Measurements from ENCODE around the gene ANKS3. TPM values are rescaled to one million over a fixed set of nuclear protein-coding genes. Genes with fewer than 3 reads are reported as not detected.

Gene ANKS3
- total RNA-seq, 1 donor from 2014 or later, result 13.7 TPM

DNA sequence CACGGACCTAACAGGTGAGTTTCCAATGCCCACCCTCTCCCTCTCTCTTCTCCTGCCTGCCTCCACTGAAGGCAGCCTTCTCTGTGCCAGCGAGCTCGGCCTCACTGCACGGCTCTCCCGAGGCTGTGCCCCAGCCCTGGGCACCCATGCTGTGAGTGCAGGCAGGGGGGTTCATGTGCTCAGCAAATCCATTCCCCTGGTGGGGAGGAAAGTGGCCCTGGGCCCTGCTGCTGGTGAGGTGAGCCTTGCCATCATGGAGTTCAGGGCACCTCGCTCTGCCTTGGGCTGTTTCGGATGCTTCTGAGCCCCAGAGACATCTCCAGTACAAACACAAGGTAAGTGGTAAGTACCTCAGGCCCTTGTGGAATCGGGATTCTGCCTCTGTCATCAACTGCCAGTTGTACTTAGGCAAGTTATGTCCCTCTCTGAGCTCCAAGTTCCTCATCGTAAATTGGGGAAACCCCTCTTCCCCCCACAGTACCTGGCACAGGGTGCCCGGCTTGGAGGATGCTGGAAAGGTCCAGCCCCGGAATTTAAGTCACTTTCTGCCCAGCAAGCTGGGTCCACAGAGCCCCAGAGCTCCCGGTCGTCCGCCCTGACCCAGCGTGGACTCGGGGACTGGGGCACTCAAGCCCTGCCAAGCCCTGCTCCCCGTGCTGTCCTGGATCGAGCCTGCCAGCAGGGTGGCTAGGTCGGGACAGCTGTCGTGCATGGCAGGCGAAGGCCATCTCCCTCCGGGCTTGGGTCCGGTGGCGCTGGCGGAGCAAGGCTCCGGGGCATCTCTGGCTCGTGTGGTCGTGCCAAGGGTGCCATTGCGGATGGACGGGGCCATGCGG lies 41.4 kb downstream of the ANKS3 start:
- TF ChIP-seq, protein P1, sequence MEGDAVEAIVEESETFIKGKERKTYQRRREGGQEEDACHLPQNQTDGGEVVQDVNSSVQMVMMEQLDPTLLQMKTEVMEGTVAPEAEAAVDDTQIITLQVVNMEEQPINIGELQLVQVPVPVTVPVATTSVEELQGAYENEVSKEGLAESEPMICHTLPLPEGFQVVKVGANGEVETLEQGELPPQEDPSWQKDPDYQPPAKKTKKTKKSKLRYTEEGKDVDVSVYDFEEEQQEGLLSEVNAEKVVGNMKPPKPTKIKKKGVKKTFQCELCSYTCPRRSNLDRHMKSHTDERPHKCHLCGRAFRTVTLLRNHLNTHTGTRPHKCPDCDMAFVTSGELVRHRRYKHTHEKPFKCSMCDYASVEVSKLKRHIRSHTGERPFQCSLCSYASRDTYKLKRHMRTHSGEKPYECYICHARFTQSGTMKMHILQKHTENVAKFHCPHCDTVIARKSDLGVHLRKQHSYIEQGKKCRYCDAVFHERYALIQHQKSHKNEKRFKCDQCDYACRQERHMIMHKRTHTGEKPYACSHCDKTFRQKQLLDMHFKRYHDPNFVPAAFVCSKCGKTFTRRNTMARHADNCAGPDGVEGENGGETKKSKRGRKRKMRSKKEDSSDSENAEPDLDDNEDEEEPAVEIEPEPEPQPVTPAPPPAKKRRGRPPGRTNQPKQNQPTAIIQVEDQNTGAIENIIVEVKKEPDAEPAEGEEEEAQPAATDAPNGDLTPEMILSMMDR (conservative IDR thresholded peaks at IDR 0.05; ENCODE audit: low read depth, low read length), result no peak
- H3K4me3 ChIP-seq (ENCODE audit: low read depth, low read length), result peak overlapping the region; percentile 85
- no peak for DNase-seq (ENCODE audit: low read depth)

DNA sequence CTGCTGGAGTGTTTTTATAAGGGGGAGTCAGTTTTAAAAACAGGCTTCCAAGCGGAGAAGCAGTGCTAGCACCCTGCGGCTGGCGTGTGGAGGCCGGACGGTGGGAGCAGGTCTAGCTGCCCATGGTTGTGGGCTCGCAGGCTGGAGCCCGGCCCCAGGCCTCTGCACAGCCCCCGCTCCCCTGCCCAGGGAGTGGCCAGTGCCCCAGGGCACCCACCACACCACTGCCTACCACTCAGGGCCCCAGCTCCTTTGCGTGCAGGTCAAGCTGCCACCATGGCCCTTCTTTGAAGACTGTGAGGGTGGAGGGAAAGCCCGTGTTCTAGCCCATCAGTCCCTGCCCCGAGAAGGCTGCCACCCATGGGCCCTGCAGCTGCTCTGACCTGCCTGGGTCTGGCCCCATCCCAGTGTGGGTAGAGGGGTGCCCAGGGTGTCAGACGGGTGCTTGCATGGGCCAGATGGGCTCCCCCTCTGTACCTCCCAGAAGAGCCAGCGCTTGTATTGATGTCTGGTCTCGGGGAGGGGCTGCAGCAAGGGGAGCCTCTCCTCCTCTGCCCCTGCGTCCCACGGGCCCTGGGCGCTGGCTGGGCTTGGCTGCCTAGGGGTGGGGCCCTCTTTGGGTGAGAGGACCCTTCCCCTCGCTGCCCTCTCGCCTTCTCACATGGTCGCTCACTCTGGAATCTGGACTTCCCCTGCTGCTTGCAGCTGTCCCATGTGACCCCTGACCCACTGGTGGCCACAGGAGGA lies 42.2 kb downstream of the ANKS3 start:
- no peak for DNase-seq (ENCODE audit: low read depth)
- TF ChIP-seq, protein P1 (conservative IDR thresholded peaks at IDR 0.05; ENCODE audit: low read depth, low read length), result no peak
- H3K4me3 ChIP-seq (ENCODE audit: low read depth, low read length), result no peak overlapping the region

DNA sequence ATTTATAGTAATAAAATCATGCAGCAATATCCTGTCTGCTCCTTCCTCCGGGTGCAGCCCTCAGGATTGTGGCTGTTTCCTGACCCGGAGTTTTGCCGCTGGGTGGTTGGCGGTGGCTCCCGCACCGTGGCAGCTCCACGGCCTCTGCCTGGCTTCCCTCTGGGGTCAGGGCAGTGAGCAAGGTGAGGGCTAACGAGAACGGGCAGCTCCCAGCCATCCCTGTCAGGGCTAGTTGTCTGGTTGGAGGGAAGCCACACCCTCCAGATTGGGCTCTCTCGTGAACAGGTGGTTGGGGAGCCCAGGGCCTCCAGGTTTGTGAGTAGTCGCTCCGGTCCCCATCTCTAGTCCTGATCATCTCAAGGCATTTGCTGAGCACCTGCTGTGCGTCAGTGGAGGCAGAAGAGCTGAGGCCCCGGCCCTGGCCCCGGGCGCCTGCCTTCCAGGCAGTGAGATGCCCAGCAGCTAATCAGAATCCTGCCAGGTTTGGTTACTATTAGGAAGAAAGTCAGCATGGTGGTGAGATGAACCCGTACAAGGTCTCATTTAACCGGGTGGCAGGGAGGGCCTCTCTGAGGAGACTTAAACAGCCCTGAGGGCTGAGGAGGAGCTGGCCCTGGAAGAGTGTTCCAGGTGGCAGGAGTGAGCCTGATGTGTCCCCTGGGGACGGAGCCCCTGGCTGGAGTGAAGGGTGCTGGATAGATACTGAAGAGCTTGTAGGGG lies 43.0 kb downstream of the ANKS3 start:
- DNase-seq (ENCODE audit: low read depth), result no peak
- TF ChIP-seq, protein P1 (conservative IDR thresholded peaks at IDR 0.05; ENCODE audit: low read depth, low read length), result no peak
- no peak overlapping the region for H3K4me3 ChIP-seq (ENCODE audit: low read depth, low read length)

DNA sequence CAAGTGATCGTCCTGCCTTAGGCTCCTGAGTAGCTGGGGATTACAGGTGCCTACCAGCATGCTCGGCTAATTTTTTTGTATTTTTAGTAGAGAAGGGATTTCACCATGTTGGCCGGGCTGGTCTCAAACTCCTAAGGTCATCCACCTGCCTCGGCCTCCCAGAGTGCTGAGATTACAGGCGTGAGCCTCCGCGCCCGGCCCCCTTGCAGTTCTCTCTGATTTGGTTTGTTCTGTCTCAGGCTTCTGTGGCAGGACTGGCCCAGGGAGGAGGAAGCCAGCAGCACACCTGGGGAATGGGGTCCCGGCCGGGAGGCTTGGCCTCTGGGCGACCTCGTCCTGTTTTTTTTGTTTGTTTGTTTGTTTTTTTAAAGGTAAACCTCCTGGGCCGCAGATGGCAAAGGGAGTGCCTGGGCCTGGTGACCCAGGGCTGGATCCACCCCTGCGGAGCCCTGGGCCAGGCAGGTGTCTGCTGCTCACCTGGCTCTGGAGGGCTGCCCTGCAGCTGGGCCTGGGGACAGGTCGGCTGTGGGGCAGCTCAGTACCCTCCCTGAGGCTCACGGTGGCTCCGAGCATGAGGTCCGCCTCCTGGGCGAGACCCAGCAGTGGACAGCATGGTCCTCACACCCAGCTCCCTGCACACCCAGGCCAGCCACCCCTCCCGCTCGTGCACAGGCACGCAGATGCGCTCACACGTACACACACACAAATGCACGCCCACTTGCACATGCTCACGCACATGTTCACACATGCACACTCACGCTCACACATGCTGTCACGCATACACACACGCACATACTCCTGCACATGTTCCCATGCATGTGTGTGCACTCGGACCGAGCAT lies 44.0 kb downstream of the ANKS3 start:
- no peak overlapping the region for H3K4me3 ChIP-seq (ENCODE audit: low read depth, low read length)
- DNase-seq (ENCODE audit: low read depth), result no peak
- TF ChIP-seq, protein P1 (conservative IDR thresholded peaks at IDR 0.05; ENCODE audit: low read depth, low read length), result no peak

DNA sequence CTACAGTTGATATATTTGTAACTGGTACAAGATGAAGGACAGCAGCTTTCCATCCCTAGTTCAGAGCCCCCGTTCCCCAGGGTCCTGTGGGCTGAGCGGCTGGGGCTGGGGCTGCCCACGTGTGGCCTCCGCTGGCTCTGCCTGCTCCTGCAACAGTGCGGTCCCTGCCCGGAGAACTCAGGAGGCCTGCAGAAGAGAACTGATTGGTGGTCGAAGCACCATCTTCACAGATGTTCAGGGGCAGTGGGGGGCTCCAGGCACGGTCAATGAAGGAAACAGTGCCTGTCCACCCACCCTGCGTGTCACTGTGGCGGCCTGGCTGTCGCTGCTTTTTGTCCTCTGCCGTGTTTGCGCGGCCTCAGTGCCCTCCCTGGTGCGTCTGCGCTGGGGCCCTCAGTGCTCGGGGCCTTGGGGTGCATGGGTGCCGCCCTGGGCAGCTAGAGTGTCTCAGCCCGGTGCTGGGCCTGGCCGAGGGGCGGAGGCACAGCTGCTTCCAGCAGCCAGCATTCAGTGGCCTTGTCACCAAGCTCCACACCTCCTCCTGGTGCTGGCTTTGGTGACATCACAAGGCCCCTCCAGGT lies 44.9 kb downstream of the ANKS3 start:
- TF ChIP-seq, protein P1 (conservative IDR thresholded peaks at IDR 0.05; ENCODE audit: low read depth, low read length), result no peak
- H3K4me3 ChIP-seq (ENCODE audit: low read depth, low read length), result no peak overlapping the region
- DNase-seq (ENCODE audit: low read depth), result no peak

DNA sequence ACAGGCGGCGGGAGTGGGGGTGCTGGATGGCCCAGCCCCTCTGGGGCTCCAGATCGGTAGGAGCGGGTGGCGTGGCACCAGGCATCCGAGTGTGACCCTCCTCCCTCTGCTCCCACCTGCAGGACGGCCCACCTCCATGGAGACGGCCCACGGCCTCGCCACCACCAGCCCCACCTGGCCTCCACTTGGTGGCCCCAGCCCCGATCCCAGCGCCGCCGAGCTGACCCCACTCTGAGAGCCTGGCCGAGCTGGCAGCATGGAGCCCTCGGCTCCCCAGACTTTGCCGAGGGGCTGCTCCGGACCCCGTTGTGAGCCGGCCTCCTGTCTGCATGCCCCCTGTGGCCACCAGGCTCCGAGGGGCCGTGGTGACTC lies 45.4 kb downstream of the ANKS3 start:
- H3K4me3 ChIP-seq (ENCODE audit: low read depth, low read length), result no peak overlapping the region
- TF ChIP-seq, protein P1 (conservative IDR thresholded peaks at IDR 0.05; ENCODE audit: low read depth, low read length), result no peak
- DNase-seq (ENCODE audit: low read depth), result no peak
